H9 (cell line): ENCODE results near the gene ADAM23. TPM values are rescaled to one million over a fixed set of nuclear protein-coding genes. Genes with fewer than 3 reads are reported as not detected.

Experiments
- DNase-seq: peaks from one replicate; pipeline ENCODE4 v3.0.0-alpha.2; 2017
- H2AFZ ChIP-seq: one replicate; pipeline ENCODE4 v1.6.1; 2013; ENCODE audit warnings: mild to moderate bottlenecking, low read length, control low read depth, moderate library complexity
- H2AK5ac ChIP-seq: 2 replicates; pipeline ENCODE4 v1.6.1; 2013; ENCODE audit warnings: low read length, control low read depth, mixed read lengths; ENCODE audit not compliant: insufficient read length
- H2BK120ac ChIP-seq: one replicate; pipeline ENCODE4 v1.6.1; 2013; ENCODE audit warnings: low read depth, mild to moderate bottlenecking, low read length, control low read depth, inconsistent platforms; ENCODE audit not compliant: poor library complexity, severe bottlenecking
- H2BK12ac ChIP-seq: 2 replicates; pipeline ENCODE4 v1.6.1; 2013; ENCODE audit warnings: low read length, control low read depth, mixed read lengths, low read depth; ENCODE audit not compliant: insufficient read length
- H2BK15ac ChIP-seq: 2 replicates; pipeline ENCODE4 v1.6.1; 2013; ENCODE audit warnings: low read depth, low read length, control low read depth
- H2BK20ac ChIP-seq: one replicate; pipeline ENCODE4 v1.6.1; 2013; ENCODE audit warnings: low read depth, mild to moderate bottlenecking, low read length, control low read depth, inconsistent platforms; ENCODE audit not compliant: poor library complexity, severe bottlenecking
- H2BK5ac ChIP-seq: 2 replicates; pipeline ENCODE4 v1.6.1; 2013; ENCODE audit warnings: low read length, control low read depth, mixed read lengths; ENCODE audit not compliant: insufficient read length
- H3K14ac ChIP-seq: 2 replicates; pipeline ENCODE4 v1.6.1; 2013; ENCODE audit warnings: low read length, control low read depth; ENCODE audit not compliant: insufficient read depth
- H3K18ac ChIP-seq: 2 replicates; pipeline ENCODE4 v1.6.1; 2013; ENCODE audit warnings: low read depth, mild to moderate bottlenecking, mixed read lengths, low read length, control low read depth; ENCODE audit not compliant: insufficient read length
- H3K23ac ChIP-seq: 2 replicates; pipeline ENCODE4 v1.6.1; 2013; ENCODE audit warnings: low read length, control low read depth, mixed read lengths, low read depth; ENCODE audit not compliant: insufficient read length
- H3K23me2 ChIP-seq: 2 replicates; pipeline ENCODE4 v1.6.1; 2013; ENCODE audit warnings: low read depth, mild to moderate bottlenecking, mixed read lengths, low read length, control low read depth; ENCODE audit not compliant: insufficient read length, poor library complexity, severe bottlenecking
- H3K27ac ChIP-seq: 2 replicates; pipeline ENCODE4 v1.5.1; 2013; ENCODE audit warnings: low read length, control low read depth, mixed read lengths, low read depth; ENCODE audit not compliant: insufficient read length
- H3K27me3 ChIP-seq: 2 replicates; pipeline ENCODE4 v1.6.1; 2013; ENCODE audit warnings: low read length, control low read depth, inconsistent platforms; ENCODE audit not compliant: insufficient read depth
- H3K4ac ChIP-seq: 2 replicates; pipeline ENCODE4 v1.6.1; 2013; ENCODE audit warnings: low read depth, mild to moderate bottlenecking, control low read depth, inconsistent platforms, low read length, moderate library complexity
- H3K4me1 ChIP-seq: 2 replicates; pipeline ENCODE4 v1.6.1; 2013; ENCODE audit warnings: low read length, control low read depth, inconsistent platforms; ENCODE audit not compliant: insufficient read depth
- H3K4me2 ChIP-seq: 2 replicates; pipeline ENCODE4 v1.6.1; 2013; ENCODE audit warnings: low read length, control low read depth, mixed read lengths; ENCODE audit not compliant: insufficient read length, insufficient read depth
- H3K56ac ChIP-seq: 2 replicates; pipeline ENCODE4 v1.6.1; 2013; ENCODE audit warnings: low read depth, mild to moderate bottlenecking, mixed read lengths, low read length, control low read depth; ENCODE audit not compliant: insufficient read length
- H3K79me1 ChIP-seq: 2 replicates; pipeline ENCODE4 v1.6.1; 2013; ENCODE audit warnings: low read depth, mild to moderate bottlenecking, moderate library complexity, low read length, control low read depth, inconsistent platforms; ENCODE audit not compliant: insufficient read depth, poor library complexity, severe bottlenecking
- H3K79me2 ChIP-seq: 2 replicates; pipeline ENCODE4 v1.6.1; 2013; ENCODE audit warnings: low read length, control low read depth, inconsistent platforms; ENCODE audit not compliant: insufficient read depth
- H3K9ac ChIP-seq: 2 replicates; pipeline ENCODE4 v1.6.1; 2013; ENCODE audit warnings: low read length, control low read depth, mixed read lengths; ENCODE audit not compliant: insufficient read length; ENCODE audit errors: extremely low read depth
- H3K9me3 ChIP-seq: one replicate; pipeline ENCODE4 v1.6.1; 2013; ENCODE audit warnings: low read depth, low read length, inconsistent platforms; ENCODE audit not compliant: control insufficient read depth
- H3T11ph ChIP-seq: one replicate; pipeline ENCODE4 v1.6.1; 2013; ENCODE audit warnings: mild to moderate bottlenecking, low read length, control low read depth, inconsistent platforms
- H4K20me1 ChIP-seq: one replicate; pipeline ENCODE4 v1.6.1; 2013; ENCODE audit not compliant: control insufficient read depth, insufficient read length, insufficient read depth
- H4K5ac ChIP-seq: 2 replicates; pipeline ENCODE4 v1.6.1; 2013; ENCODE audit warnings: low read depth, mild to moderate bottlenecking, mixed read lengths, low read length, control low read depth; ENCODE audit not compliant: insufficient read length
- H4K8ac ChIP-seq: replicated peaks from 2 replicates; pipeline ENCODE4 v1.6.1; 2013; ENCODE audit warnings: low read length, control low read depth, mixed read lengths, low read depth; ENCODE audit not compliant: insufficient read length
- H4K91ac ChIP-seq: 2 replicates; pipeline ENCODE4 v1.6.1; 2013; ENCODE audit warnings: low read depth, mild to moderate bottlenecking, moderate library complexity, mixed read lengths, low read length, control low read depth; ENCODE audit not compliant: insufficient read length
- H3K27ac Mint-ChIP-seq, 3 experiments: 2 replicates in 2 of 3; 3 replicates in 1 of 3; pipeline ENCODE4 v1.8.0; 2020 to 2021; ENCODE audit warnings: mixed read lengths in 3 of 3, mild to moderate bottlenecking in 1 of 3, moderate library complexity in 1 of 3
- H3K27me3 Mint-ChIP-seq: 2 replicates; pipeline ENCODE4 v1.8.0; 2021; ENCODE audit warnings: low read depth, mild to moderate bottlenecking, moderate library complexity, mixed read lengths
- H3K36me3 Mint-ChIP-seq, 3 experiments: 2 replicates in 2 of 3; 3 replicates in 1 of 3; pipeline ENCODE4 v1.8.0; 2020 to 2021; ENCODE audit warnings: low read depth in 3 of 3, mixed read lengths in 3 of 3; ENCODE audit not compliant: insufficient read depth in 1 of 3
- H3K4me1 Mint-ChIP-seq, 2 experiments: 2 replicates each; pipeline ENCODE4 v1.8.0; 2020; ENCODE audit warnings: mixed read lengths in 2 of 2
- H3K4me3 Mint-ChIP-seq, 2 experiments: 2 replicates in 1 of 2; 3 replicates in 1 of 2; pipeline ENCODE4 v1.8.0; 2020 to 2021; ENCODE audit warnings: mild to moderate bottlenecking in 2 of 2, mixed read lengths in 2 of 2, moderate library complexity in 1 of 2
- H3K9me3 Mint-ChIP-seq, 2 experiments: 2 replicates in 1 of 2; 3 replicates in 1 of 2; pipeline ENCODE4 v1.8.0; 2020; ENCODE audit warnings: mild to moderate bottlenecking in 2 of 2, mixed read lengths in 2 of 2, moderate library complexity in 1 of 2
- total RNA-seq: library from RNA; stranded (reverse); gene quantifications from 2 replicates; pipeline ENCODE4 v1.2.1, GENCODE V29; 2021
- TF ChIP-seq, protein P1 (sequence below): fragments of 200-600 bp; sonication (generic); conservative IDR thresholded peaks from 3 replicates; pipeline ENCODE4 v1.8.0; 2021; ENCODE audit warnings: antibody characterized with exemption, mild to moderate bottlenecking

Gene ADAM23
- total RNA-seq, 1 experiment from 2014 or later: 21.4 TPM

DNA sequence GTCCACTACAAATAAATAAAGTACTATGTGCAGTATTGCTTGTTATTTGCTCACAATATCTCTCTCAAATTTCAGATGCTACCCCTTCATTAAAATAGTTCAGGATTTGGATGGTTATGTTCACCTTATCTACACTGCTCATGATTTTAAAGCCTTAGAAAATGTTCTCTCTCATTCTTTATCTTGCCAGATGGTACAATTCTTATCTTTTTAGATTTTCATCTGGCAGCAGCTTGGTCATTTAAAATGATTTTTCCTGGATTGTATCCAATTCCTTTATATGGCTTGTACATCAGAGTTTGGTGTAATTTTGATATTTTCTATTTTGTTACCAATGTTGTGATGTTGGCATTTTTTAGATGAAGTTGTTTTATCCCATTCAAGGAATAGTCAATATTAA is 10.1 kb upstream of the ADAM23 start:
- no peak overlapping the region for H3K4me2 ChIP-seq
- H2BK12ac ChIP-seq: no peak overlapping the region
- no peaks in the 10 kb centered on the region for H4K20me1 ChIP-seq
- H3K23ac ChIP-seq: no peak overlapping the region
- H2BK120ac ChIP-seq: no peak overlapping the region
- no peak overlapping the region for H4K8ac ChIP-seq
- H3K23me2 ChIP-seq: no peaks in the 10 kb centered on the region
- no peak overlapping the region for H4K91ac ChIP-seq
- no peaks in the 10 kb centered on the region for H3K9me3 Mint-ChIP-seq
- peaks cover 9 to 16% of the 10 kb centered on the region in 2 experiments for H3K4me1 Mint-ChIP-seq
- DNase-seq: no peak
- no peak overlapping the region for H3K9ac ChIP-seq
- H3K9me3 ChIP-seq: no peaks in the 10 kb centered on the region
- H4K5ac ChIP-seq: no peak overlapping the region
- TF ChIP-seq, protein P1, sequence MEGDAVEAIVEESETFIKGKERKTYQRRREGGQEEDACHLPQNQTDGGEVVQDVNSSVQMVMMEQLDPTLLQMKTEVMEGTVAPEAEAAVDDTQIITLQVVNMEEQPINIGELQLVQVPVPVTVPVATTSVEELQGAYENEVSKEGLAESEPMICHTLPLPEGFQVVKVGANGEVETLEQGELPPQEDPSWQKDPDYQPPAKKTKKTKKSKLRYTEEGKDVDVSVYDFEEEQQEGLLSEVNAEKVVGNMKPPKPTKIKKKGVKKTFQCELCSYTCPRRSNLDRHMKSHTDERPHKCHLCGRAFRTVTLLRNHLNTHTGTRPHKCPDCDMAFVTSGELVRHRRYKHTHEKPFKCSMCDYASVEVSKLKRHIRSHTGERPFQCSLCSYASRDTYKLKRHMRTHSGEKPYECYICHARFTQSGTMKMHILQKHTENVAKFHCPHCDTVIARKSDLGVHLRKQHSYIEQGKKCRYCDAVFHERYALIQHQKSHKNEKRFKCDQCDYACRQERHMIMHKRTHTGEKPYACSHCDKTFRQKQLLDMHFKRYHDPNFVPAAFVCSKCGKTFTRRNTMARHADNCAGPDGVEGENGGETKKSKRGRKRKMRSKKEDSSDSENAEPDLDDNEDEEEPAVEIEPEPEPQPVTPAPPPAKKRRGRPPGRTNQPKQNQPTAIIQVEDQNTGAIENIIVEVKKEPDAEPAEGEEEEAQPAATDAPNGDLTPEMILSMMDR: no peak
- no peak overlapping the region for H3K56ac ChIP-seq
- no peaks in the 10 kb centered on the region for H3K79me2 ChIP-seq
- no peak overlapping the region for H2BK15ac ChIP-seq
- no peak overlapping the region for H3T11ph ChIP-seq
- H3K18ac ChIP-seq: no peak overlapping the region
- no peaks in the 10 kb centered on the region for H3K4me1 ChIP-seq
- H3K27me3 Mint-ChIP-seq: no peaks in the 10 kb centered on the region
- no peak overlapping the region for H3K4me3 Mint-ChIP-seq
- no peak overlapping the region for H2AFZ ChIP-seq
- no peak overlapping the region for H2BK20ac ChIP-seq
- H3K27me3 ChIP-seq: no peaks in the 10 kb centered on the region
- no peaks in the 10 kb centered on the region for H3K79me1 ChIP-seq
- no peak overlapping the region for H2BK5ac ChIP-seq
- no peak overlapping the region; a peak in 1 of 7 replicates for H3K27ac Mint-ChIP-seq
- no peak overlapping the region for H3K4ac ChIP-seq
- H3K36me3 Mint-ChIP-seq: no peaks in the 10 kb centered on the region
- H3K14ac ChIP-seq: no peak overlapping the region
- no peak overlapping the region for H2AK5ac ChIP-seq
- no peak overlapping the region for H3K27ac ChIP-seq
